ENCODE measurements around the gene NAA38. TPM values are rescaled to one million over a fixed set of nuclear protein-coding genes. Genes with fewer than 3 reads are reported as not detected.

Gene NAA38
- total RNA-seq, 1 experiment from 2014 or later: 103 TPM

- peak; percentile 58 for TF ChIP-seq RAD21 (IDR thresholded peaks at IDR 0.05; ENCODE audit: low read depth)
- TF ChIP-seq REST (IDR thresholded peaks at IDR 0.05; ENCODE audit: low read depth): no peak
- no peak; the same call in 1 of the 2 replicates for TF ChIP-seq CBX3 (IDR thresholded peaks at IDR 0.05; ENCODE audit: low read depth)
- peak; percentile 60; the same call in 1 of the 2 replicates for TF ChIP-seq ZFX (IDR thresholded peaks at IDR 0.05)
These were observed at the start of gene NAA38 (continued) for GRCh38 chr17:7856811-7857712.

- no peak for DNase-seq (ENCODE audit: low read depth, low spot score)
- no peak for ATAC-seq
- CTCF ChIA-PET: no interaction called here
- Histone ChIP-seq H3K9ac (ENCODE audit: low read length) (no peak overlapping the region), H3K9me2 (ENCODE audit: insufficient read depth) (no peaks in the 10 kb centered on the region), H3K27me3 (ENCODE audit: insufficient read depth, low read length) (no peaks in the 10 kb centered on the region), H3K9me3 (ENCODE audit: control insufficient read depth in 1 of 2, insufficient read depth in 1 of 2, low read depth in 1 of 2, low read length in 2 of 2) (no peaks in the 10 kb centered on the region), H2AFZ (ENCODE audit: low read depth, low read length, poor library complexity, severe bottlenecking) (no peak overlapping the region), H3K36me3 (ENCODE audit: control insufficient read depth in 1 of 2, insufficient read depth in 2 of 2, low read length in 2 of 2) (peaks cover 32 to 56% of the 10 kb centered on the region in 2 experiments; a peak in 3 of 4 replicates), H3K4me3 (replicated peaks in 1 of 2; ENCODE audit: low read depth in 1 of 2, low read length in 2 of 2) (no peak overlapping the region), H3K4me2 (ENCODE audit: low read length) (no peak overlapping the region), H3K27ac (ENCODE audit: low read depth, low read length) (no peak overlapping the region), H3K4me1 (ENCODE audit: control insufficient read depth in 1 of 2, insufficient read depth in 2 of 2, low read length in 2 of 2) (no peaks in the 10 kb centered on the region), H3K79me2 (ENCODE audit: insufficient read depth, low read length) (no peaks in the 10 kb centered on the region), H4K20me1 (ENCODE audit: insufficient read depth) (no peaks in the 10 kb centered on the region)
- POLR2A ChIA-PET: no interaction called here
- TF ChIP-seq ZBTB33 (IDR thresholded peaks at IDR 0.05; ENCODE audit: extremely low read depth, insufficient replicate concordance, low read length) (no peak), JUND (IDR thresholded peaks at IDR 0.05) (no peak), CEBPB (IDR thresholded peaks at IDR 0.05; ENCODE audit: low read depth) (no peak), REST (IDR thresholded peaks at IDR 0.05; ENCODE audit: low read depth) (no peak), POLR2AphosphoS5 (IDR thresholded peaks at IDR 0.05; ENCODE audit: low read depth, low read length) (no peak)
- RAD21 ChIA-PET (ENCODE audit: low non-redundant PET in 1 of 2, low total read pairs in 2 of 2, uncharacterized antibody in 2 of 2, unreplicated experiment in 2 of 2): no interaction called here
- TSS peak; percentile 27 for BruUV-seq (replicated peaks)
- intact Hi-C loops (cut with micrococcal nuclease): no loop called here
These were observed 46.1 kb upstream of the NAA38 start for GRCh38 chr17:7903154-7904103.

Measured in HCT116 (cell line).